Transverse colon (tissue), 3 donors: ENCODE data around the gene NT5C1A.

ENCODE experiments used
- POLR2A ChIP-seq: fragments of 450-650 bp; IDR thresholded peaks from one replicate; pipeline ENCODE4 v1.6.1; 2016; ENCODE audit warnings: antibody characterized with exemption, mild to moderate bottlenecking, moderate library complexity
- TF ChIP-seq, protein P1 (sequence below), 5 experiments: fragments of 200-600 bp in 3 of 5; fragments of 450-650 bp in 2 of 5; sonication (generic) in 3 of 5; IDR thresholded peaks; 1 replicate in 2 of 5; 2 replicates in 3 of 5; pipeline ENCODE4 v1.5.1; 2016 to 2017; ENCODE audit warnings: antibody characterized with exemption in 5 of 5, inconsistent platforms in 3 of 5, mild to moderate bottlenecking in 2 of 5, moderate library complexity in 1 of 5

DNA sequence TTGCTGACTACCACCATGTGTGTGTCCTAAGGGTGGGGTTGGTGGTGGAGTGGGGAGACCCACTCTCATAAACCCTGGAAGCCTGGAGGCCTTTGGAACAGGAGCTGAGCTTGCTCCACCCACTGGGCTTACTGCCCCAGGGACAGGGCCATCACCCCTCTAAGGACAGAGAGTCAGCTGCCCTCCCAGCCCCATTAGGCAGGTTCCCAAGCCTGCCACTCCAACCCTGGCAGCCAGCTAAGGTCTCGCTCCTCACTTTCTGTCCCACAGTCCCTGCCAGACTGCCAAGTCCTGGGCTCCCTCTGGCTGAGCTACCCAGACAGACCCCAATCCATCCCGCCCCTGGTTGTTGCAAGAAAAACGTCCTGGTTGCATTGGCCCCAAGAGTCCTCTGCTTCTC lies 3.8 kb downstream of the NT5C1A start:
- TF ChIP-seq POLR2A: no peak
- TF ChIP-seq, protein P1, sequence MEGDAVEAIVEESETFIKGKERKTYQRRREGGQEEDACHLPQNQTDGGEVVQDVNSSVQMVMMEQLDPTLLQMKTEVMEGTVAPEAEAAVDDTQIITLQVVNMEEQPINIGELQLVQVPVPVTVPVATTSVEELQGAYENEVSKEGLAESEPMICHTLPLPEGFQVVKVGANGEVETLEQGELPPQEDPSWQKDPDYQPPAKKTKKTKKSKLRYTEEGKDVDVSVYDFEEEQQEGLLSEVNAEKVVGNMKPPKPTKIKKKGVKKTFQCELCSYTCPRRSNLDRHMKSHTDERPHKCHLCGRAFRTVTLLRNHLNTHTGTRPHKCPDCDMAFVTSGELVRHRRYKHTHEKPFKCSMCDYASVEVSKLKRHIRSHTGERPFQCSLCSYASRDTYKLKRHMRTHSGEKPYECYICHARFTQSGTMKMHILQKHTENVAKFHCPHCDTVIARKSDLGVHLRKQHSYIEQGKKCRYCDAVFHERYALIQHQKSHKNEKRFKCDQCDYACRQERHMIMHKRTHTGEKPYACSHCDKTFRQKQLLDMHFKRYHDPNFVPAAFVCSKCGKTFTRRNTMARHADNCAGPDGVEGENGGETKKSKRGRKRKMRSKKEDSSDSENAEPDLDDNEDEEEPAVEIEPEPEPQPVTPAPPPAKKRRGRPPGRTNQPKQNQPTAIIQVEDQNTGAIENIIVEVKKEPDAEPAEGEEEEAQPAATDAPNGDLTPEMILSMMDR (IDR thresholded peaks at IDR 0.05): no peak
